ENCODE data around the gene PCSK1.
"Not testable (repeated sequence)": the region's sequence is repeated elsewhere in the genome, so short reads cannot be mapped to it uniquely, and the experiment has no call there.

Gene PCSK1

DNA sequence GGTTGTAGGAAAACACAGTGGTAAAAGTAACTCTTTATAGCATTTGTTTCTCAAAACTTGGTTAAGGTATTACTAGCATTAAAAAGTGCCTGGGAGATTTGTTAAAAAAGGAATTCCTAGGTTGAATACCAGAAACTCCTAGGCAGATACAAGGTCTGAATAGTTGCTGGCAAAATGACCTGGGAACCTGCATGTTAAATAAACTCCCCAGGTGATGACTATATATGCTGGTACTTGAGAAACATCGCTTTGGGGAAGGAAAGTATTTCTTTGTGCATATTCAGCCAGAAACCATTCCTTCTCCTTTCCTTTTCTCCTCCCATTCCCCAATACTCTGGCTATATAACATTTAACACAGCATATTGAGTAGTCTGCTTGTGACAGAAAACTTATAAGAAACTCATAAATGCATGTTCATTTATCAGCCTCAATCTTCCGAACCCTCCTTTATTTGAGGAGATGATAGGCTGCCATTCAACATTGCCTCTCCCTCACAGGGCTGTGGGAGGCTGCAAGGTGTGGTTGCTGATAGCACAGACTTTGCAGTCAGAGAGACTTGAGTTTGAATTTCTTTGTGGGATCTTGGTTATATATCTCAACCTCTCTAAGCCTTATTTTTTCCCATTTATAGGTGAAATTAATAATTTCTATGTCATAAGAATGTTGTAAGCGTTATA lies 28.7 kb downstream of the PCSK1 start:
- no peak for DNase-seq
- no peak overlapping the region for H3K4me3 ChIP-seq (ENCODE audit: insufficient read depth, low read depth, low read length, poor library complexity, severe bottlenecking)
- H3K27me3 ChIP-seq (replicated peaks; ENCODE audit: control insufficient read depth, insufficient read depth, low read length, poor library complexity, severe bottlenecking): no peaks in the 10 kb centered on the region
- H3K27ac ChIP-seq (ENCODE audit: insufficient read depth, low read length, poor library complexity, severe bottlenecking): no peak overlapping the region
- no peaks in the 10 kb centered on the region for H3K4me1 ChIP-seq (ENCODE audit: control insufficient read depth, insufficient read depth, low read length, poor library complexity, severe bottlenecking)
- H3K36me3 ChIP-seq (ENCODE audit: control insufficient read depth, insufficient read depth, low read length): no peaks in the 10 kb centered on the region
- H3K9me3 ChIP-seq (ENCODE audit: control insufficient read depth, low read length): no peaks in the 10 kb centered on the region

DNA sequence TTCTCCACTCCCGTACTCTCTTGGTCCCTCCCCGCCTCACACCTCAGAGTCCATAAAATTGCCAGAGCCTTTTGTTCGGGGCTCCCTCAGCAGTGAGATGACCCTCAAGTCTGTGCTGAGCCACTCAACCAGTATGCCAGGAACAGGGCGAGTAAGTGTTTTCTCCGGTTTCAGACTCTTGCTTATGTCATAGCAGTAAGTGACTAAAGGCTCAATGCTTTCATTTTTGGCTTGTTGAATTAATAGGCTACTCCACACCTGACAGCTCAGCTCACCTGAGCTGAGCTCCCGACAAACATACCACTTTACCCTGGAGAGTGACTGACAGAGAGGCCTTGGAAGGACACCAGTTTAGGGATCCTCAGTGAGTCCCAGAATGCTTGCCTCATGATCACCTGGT lies 30.5 kb downstream of the PCSK1 start:
- Histone ChIP-seq H3K4me3 (ENCODE audit: insufficient read depth, low read depth, low read length, poor library complexity, severe bottlenecking) (no peak overlapping the region), H3K27ac (ENCODE audit: insufficient read depth, low read length, poor library complexity, severe bottlenecking) (no peak overlapping the region), H3K9me3 (ENCODE audit: control insufficient read depth, low read length) (no peaks in the 10 kb centered on the region), H3K36me3 (ENCODE audit: control insufficient read depth, insufficient read depth, low read length) (no peaks in the 10 kb centered on the region), H3K4me1 (ENCODE audit: control insufficient read depth, insufficient read depth, low read length, poor library complexity, severe bottlenecking) (no peaks in the 10 kb centered on the region), H3K27me3 (replicated peaks; ENCODE audit: control insufficient read depth, insufficient read depth, low read length, poor library complexity, severe bottlenecking) (no peaks in the 10 kb centered on the region)
- DNase-seq: no peak

DNA sequence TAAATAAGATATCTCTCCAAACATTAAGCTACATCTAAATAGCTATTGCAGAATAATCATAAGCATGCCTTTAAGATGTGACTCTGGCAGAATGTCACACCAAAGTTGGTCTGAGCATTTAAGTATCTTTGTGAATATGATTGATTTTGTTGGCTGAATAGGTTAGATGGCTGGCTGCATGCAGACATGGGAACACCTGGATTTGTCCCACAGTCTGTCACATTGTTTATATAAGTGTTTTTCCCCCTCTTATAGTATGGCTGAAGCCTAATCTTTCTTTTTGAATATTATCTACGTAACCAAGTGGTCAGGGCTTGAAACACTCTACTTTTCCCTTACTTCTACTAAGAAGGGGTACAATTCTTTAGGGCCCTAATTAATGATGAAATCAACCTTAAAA lies 36.2 kb downstream of the PCSK1 start:
- H3K36me3 ChIP-seq (ENCODE audit: control insufficient read depth, insufficient read depth, low read length): no peaks in the 10 kb centered on the region
- no peak for DNase-seq
- no peaks in the 10 kb centered on the region for H3K27me3 ChIP-seq (replicated peaks; ENCODE audit: control insufficient read depth, insufficient read depth, low read length, poor library complexity, severe bottlenecking)
- H3K4me1 ChIP-seq (ENCODE audit: control insufficient read depth, insufficient read depth, low read length, poor library complexity, severe bottlenecking): no peaks in the 10 kb centered on the region
- H3K4me3 ChIP-seq (ENCODE audit: insufficient read depth, low read depth, low read length, poor library complexity, severe bottlenecking): no peak overlapping the region
- H3K27ac ChIP-seq (ENCODE audit: insufficient read depth, low read length, poor library complexity, severe bottlenecking): no peak overlapping the region
- H3K9me3 ChIP-seq (ENCODE audit: control insufficient read depth, low read length): no peaks in the 10 kb centered on the region

DNA sequence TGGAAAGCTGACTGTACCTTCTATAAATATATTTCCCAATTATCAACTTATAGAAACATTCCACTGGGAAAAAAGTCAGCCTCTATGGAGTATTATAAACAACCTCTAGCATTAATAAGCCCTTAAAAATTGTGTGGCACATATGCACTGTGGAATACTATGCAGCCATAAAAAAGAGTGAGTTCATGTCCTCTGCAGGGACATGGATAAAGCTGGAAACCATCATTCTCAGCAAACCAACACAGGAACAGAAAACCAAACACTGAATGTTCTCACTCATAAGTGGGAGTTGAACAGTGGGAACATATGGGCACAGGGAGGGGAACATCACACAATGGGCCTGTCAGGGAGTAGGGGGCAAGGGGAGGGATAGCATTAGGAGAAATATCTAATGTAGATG lies 37.8 kb downstream of the PCSK1 start:
- not testable (repeated sequence) for H3K36me3 ChIP-seq (ENCODE audit: control insufficient read depth, insufficient read depth, low read length); H3K4me1 ChIP-seq (ENCODE audit: control insufficient read depth, insufficient read depth, low read length, poor library complexity, severe bottlenecking); H3K4me3 ChIP-seq (ENCODE audit: insufficient read depth, low read depth, low read length, poor library complexity, severe bottlenecking); H3K27me3 ChIP-seq (replicated peaks; ENCODE audit: control insufficient read depth, insufficient read depth, low read length, poor library complexity, severe bottlenecking); H3K27ac ChIP-seq (ENCODE audit: insufficient read depth, low read length, poor library complexity, severe bottlenecking); H3K9me3 ChIP-seq (ENCODE audit: control insufficient read depth, low read length); DNase-seq

DNA sequence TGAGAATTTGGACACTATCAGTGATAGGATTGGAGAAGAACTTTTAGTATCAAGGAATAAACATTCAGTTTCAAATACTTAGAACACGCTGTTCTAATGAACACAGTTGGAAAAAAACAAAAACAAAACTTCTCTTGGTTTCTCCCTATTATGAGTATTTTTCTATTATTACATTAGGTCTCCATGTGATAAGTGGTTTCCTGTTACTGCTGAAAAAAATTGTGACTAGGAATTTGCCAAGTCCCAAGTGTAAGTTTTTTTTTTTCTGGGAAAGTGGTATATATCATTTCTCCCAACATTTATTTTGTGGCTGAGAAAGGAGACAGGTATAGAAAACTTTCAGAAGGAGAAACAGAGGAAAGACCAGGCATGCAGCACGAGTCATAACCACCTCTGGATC lies 41.1 kb downstream of the PCSK1 start:
- no peak for DNase-seq
- no peaks in the 10 kb centered on the region for H3K27me3 ChIP-seq (replicated peaks; ENCODE audit: control insufficient read depth, insufficient read depth, low read length, poor library complexity, severe bottlenecking)
- no peaks in the 10 kb centered on the region for H3K36me3 ChIP-seq (ENCODE audit: control insufficient read depth, insufficient read depth, low read length)
- H3K27ac ChIP-seq (ENCODE audit: insufficient read depth, low read length, poor library complexity, severe bottlenecking): no peak overlapping the region
- no peak overlapping the region for H3K4me3 ChIP-seq (ENCODE audit: insufficient read depth, low read depth, low read length, poor library complexity, severe bottlenecking)
- no peaks in the 10 kb centered on the region for H3K4me1 ChIP-seq (ENCODE audit: control insufficient read depth, insufficient read depth, low read length, poor library complexity, severe bottlenecking)
- no peaks in the 10 kb centered on the region for H3K9me3 ChIP-seq (ENCODE audit: control insufficient read depth, low read length)

DNA sequence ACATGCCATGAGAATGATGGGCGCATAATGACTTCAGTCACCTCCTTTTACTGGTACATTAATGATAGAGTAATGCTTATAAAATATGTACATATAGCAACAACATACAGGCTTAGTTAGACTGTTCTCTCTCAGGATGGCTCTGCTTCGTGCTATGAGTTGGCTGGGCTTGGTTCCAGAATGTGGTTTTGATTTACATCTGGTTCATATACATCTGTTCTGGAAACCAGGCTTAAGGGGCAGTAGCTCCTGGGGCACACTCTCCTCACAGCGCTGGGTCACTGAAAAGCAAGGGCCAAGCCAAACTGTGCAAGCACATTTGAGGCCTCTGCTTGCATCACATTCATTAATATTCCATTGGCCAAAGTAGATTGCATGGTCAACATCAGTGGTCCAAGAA lies 44.9 kb downstream of the PCSK1 start:
- Histone ChIP-seq H3K4me1 (ENCODE audit: control insufficient read depth, insufficient read depth, low read length, poor library complexity, severe bottlenecking) (no peaks in the 10 kb centered on the region), H3K4me3 (ENCODE audit: insufficient read depth, low read depth, low read length, poor library complexity, severe bottlenecking) (no peak overlapping the region), H3K36me3 (ENCODE audit: control insufficient read depth, insufficient read depth, low read length) (no peaks in the 10 kb centered on the region), H3K9me3 (ENCODE audit: control insufficient read depth, low read length) (no peaks in the 10 kb centered on the region), H3K27ac (ENCODE audit: insufficient read depth, low read length, poor library complexity, severe bottlenecking) (no peak overlapping the region), H3K27me3 (replicated peaks; ENCODE audit: control insufficient read depth, insufficient read depth, low read length, poor library complexity, severe bottlenecking) (no peaks in the 10 kb centered on the region)
- no peak for DNase-seq

DNA sequence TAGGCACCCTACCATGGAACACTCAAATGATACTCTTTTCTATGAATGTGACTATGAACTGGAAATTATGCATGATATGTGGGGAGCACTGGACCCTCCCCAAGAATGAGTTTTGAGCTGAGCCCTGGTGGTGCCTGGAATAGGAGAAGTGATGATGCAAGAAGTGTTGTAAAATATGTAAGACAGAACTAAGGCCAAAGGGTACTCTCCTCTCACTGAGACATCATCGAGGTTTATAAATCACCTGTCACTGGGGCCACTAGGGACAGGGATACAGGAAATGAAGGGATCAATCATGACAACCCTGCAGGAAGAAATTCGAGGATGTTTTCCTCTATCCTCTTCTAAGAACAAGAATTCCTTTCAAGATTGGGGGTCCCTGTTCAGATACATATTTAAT lies 45.4 kb downstream of the PCSK1 start:
- H3K27me3 ChIP-seq (replicated peaks; ENCODE audit: control insufficient read depth, insufficient read depth, low read length, poor library complexity, severe bottlenecking): no peaks in the 10 kb centered on the region
- no peak overlapping the region for H3K4me3 ChIP-seq (ENCODE audit: insufficient read depth, low read depth, low read length, poor library complexity, severe bottlenecking)
- no peak for DNase-seq
- H3K27ac ChIP-seq (ENCODE audit: insufficient read depth, low read length, poor library complexity, severe bottlenecking): no peak overlapping the region
- H3K4me1 ChIP-seq (ENCODE audit: control insufficient read depth, insufficient read depth, low read length, poor library complexity, severe bottlenecking): no peaks in the 10 kb centered on the region
- no peaks in the 10 kb centered on the region for H3K9me3 ChIP-seq (ENCODE audit: control insufficient read depth, low read length)
- no peaks in the 10 kb centered on the region for H3K36me3 ChIP-seq (ENCODE audit: control insufficient read depth, insufficient read depth, low read length)

DNA sequence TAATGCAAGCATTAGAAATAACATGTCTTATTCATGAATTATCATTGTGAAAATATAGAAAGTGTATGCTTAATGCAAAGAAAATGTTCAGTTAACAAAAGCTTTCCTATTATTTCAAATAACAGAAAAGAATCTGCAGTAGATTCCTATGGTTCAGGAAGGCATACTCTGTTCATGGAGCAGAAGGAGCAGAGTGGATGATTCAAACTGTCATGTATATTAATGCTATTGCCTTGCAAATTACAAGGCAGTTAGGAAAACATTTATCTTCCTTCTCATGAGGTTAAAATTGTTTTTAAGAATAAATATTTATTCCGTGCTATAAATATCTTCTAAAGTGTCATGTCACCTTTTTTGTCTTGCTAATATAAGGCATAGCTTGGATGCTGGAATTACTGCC lies 47.5 kb downstream of the PCSK1 start:
- Histone ChIP-seq H3K4me1 (ENCODE audit: control insufficient read depth, insufficient read depth, low read length, poor library complexity, severe bottlenecking) (no peaks in the 10 kb centered on the region), H3K9me3 (ENCODE audit: control insufficient read depth, low read length) (no peaks in the 10 kb centered on the region), H3K4me3 (ENCODE audit: insufficient read depth, low read depth, low read length, poor library complexity, severe bottlenecking) (no peak overlapping the region), H3K27ac (ENCODE audit: insufficient read depth, low read length, poor library complexity, severe bottlenecking) (no peak overlapping the region), H3K36me3 (ENCODE audit: control insufficient read depth, insufficient read depth, low read length) (no peaks in the 10 kb centered on the region), H3K27me3 (replicated peaks; ENCODE audit: control insufficient read depth, insufficient read depth, low read length, poor library complexity, severe bottlenecking) (no peaks in the 10 kb centered on the region)
- DNase-seq: no peak

DNA sequence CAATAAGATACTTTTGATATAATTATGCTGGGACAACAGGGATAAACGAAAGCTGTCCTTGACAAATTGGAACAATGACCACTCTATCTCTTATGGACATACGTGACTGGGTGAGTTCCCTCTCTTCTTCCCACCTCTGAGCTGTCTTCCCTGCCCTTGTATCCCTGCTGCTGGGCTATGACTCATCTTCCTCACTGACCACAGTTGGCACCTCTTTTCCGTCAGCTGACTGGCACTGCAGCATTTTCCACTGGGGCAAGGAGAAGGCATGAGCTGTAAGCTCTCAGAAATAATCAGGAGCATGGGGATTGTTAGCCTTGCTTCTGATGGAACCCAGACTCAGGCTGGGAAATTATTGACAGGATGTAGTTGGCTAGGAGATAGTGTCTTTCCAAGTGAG lies 48.7 kb downstream of the PCSK1 start:
- DNase-seq: no peak

DNA sequence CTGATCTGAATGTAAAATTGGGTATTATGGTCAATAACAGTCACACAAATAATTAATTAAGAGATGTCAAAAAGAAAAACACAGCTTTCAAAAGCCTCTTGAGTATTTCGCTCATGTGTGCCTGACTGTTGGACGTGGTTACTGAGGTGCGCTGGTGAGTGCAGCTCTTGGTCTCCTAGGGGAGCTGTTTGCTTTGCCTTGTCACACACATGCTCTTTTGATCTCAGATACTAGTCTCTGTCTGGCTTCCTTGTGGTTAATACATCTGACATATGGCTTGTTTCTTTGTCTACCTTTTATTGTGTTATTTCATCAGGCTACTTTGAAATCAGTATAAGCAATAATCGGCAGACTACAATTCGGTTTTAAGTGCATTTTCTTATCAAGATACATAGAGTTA lies 51.5 kb downstream of the PCSK1 start:
- Histone ChIP-seq H3K27ac (ENCODE audit: insufficient read depth, low read length, poor library complexity, severe bottlenecking) (no peak overlapping the region), H3K27me3 (replicated peaks; ENCODE audit: control insufficient read depth, insufficient read depth, low read length, poor library complexity, severe bottlenecking) (no peaks in the 10 kb centered on the region), H3K4me1 (ENCODE audit: control insufficient read depth, insufficient read depth, low read length, poor library complexity, severe bottlenecking) (no peaks in the 10 kb centered on the region), H3K36me3 (ENCODE audit: control insufficient read depth, insufficient read depth, low read length) (no peaks in the 10 kb centered on the region), H3K4me3 (ENCODE audit: insufficient read depth, low read depth, low read length, poor library complexity, severe bottlenecking) (no peak overlapping the region), H3K9me3 (ENCODE audit: control insufficient read depth, low read length) (no peaks in the 10 kb centered on the region)
- DNase-seq: no peak

More for the DNA sequence above, 48.7 kb downstream of the PCSK1 start:
- H3K4me3 ChIP-seq (ENCODE audit: insufficient read depth, low read depth, low read length, poor library complexity, severe bottlenecking): no peak overlapping the region
- H3K4me1 ChIP-seq (ENCODE audit: control insufficient read depth, insufficient read depth, low read length, poor library complexity, severe bottlenecking): no peaks in the 10 kb centered on the region
- H3K27me3 ChIP-seq (replicated peaks; ENCODE audit: control insufficient read depth, insufficient read depth, low read length, poor library complexity, severe bottlenecking): no peaks in the 10 kb centered on the region
- no peaks in the 10 kb centered on the region for H3K36me3 ChIP-seq (ENCODE audit: control insufficient read depth, insufficient read depth, low read length)
- H3K27ac ChIP-seq (ENCODE audit: insufficient read depth, low read length, poor library complexity, severe bottlenecking): no peak overlapping the region
- H3K9me3 ChIP-seq (ENCODE audit: control insufficient read depth, low read length): no peaks in the 10 kb centered on the region

All from effector memory CD4-positive, alpha-beta T cell (primary cell).